ENCODE results near the gene APBA2. TPM values are rescaled to one million over a fixed set of nuclear protein-coding genes. Genes with fewer than 3 reads are reported as not detected.
"Not testable (repeated sequence)": the region's sequence is repeated elsewhere in the genome, so short reads cannot be mapped to it uniquely, and the experiment has no call there.

The APBA2 gene
- total and polyA plus RNA-seq, 2 donors: 6.7 to 15.3 TPM

- peaks cover 8 to 23% of the 10 kb centered on the region in 2 donors for H3K4me1 ChIP-seq (ENCODE audit: control insufficient read depth in 2 of 2, insufficient read depth in 2 of 2, low read length in 2 of 2)
- H3K27me3 ChIP-seq (ENCODE audit: control insufficient read depth in 2 of 2, insufficient read depth in 1 of 2, low read length in 1 of 2): peaks cover 14 to 32% of the 10 kb centered on the region in 2 donors
- peak overlapping the region; percentile 16 to 72 for H3K4me3 ChIP-seq (ENCODE audit: low read length in 2 of 2)
- WGBS: 31% methylated on average over 31 of the region's 31 CpGs
- no peaks in the 10 kb centered on the region for H3K36me3 ChIP-seq (ENCODE audit: control insufficient read depth in 2 of 2, insufficient read depth in 2 of 2, low read length in 1 of 2)
- peak overlapping the region in 1 of 2 donors; percentile 26 for H3K27ac ChIP-seq (ENCODE audit: low read depth in 1 of 2, low read length in 1 of 2)
- H3K9me3 ChIP-seq (ENCODE audit: control insufficient read depth in 2 of 2, insufficient read depth in 1 of 2, low read length in 1 of 2): no peaks in the 10 kb centered on the region
- no peak for DNase-seq (ENCODE audit: low read depth in 6 of 9, low spot score in 9 of 9)
Measured at GRCh38 chr15:28885128-28885629, 595 bp upstream of the APBA2 start.

DNA sequence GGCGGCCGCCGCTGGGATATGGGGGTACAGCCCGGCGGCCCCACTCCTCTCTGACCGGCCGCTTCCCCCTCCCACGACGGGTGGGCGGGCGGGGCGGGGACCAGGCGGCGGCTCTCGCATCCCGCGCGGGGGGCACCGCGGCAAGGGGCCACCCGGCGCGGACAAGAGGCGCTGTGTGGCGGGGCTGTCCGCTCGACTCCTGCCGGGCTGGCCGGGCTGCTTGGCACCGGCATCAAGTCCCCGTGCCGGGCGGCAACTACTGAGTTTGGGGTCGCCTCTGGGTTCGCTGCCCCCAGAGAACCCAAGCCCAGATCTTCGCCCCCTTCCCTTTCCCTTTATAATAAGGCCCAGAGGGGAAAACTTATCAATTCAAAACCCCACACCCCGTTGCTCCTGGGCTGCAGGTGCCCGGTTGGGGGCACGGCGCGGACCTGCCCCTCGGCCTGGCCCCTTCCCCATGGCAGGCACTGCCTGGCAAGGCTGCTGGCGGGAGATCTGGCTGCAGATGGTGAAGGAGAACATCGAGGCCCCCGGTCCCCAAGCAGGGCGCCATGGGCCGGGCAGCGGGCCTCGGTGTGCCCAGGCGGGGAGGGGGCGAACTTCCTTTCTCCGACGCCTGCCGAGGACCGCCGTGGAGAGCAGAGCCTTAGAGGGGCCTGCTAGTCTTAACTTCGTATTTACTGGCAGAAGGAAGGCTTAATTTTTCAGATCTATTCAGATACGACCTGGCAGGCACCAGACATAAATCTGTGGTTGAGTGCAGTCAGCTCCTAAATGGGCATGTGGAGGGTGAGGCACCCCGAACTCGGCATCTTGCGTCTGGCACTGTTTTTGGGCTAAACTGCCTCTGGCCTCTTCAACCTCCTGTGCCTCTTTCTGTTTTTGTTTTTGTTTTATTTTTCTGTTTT lies 911 bp downstream of the APBA2 start:
- Histone ChIP-seq H3K36me3 (ENCODE audit: control insufficient read depth in 2 of 2, insufficient read depth in 2 of 2, low read length in 1 of 2) (no peaks in the 10 kb centered on the region), H3K9me3 (ENCODE audit: control insufficient read depth in 2 of 2, insufficient read depth in 1 of 2, low read length in 1 of 2) (no peaks in the 10 kb centered on the region), H3K4me1 (ENCODE audit: control insufficient read depth in 2 of 2, insufficient read depth in 2 of 2, low read length in 2 of 2) (peaks cover 21 to 34% of the 10 kb centered on the region in 2 donors), H3K4me3 (ENCODE audit: low read length in 2 of 2) (peak overlapping the region; percentile 18 to 72), H3K27ac (ENCODE audit: low read depth in 1 of 2, low read length in 1 of 2) (no peak overlapping the region), H3K27me3 (ENCODE audit: control insufficient read depth in 2 of 2, insufficient read depth in 1 of 2, low read length in 1 of 2) (peaks cover 14 to 32% of the 10 kb centered on the region in 2 donors)
- WGBS: 15% methylated on average over 61 of the region's 61 CpGs
- DNase-seq (ENCODE audit: low read depth in 6 of 9, low spot score in 9 of 9): no peak

DNA sequence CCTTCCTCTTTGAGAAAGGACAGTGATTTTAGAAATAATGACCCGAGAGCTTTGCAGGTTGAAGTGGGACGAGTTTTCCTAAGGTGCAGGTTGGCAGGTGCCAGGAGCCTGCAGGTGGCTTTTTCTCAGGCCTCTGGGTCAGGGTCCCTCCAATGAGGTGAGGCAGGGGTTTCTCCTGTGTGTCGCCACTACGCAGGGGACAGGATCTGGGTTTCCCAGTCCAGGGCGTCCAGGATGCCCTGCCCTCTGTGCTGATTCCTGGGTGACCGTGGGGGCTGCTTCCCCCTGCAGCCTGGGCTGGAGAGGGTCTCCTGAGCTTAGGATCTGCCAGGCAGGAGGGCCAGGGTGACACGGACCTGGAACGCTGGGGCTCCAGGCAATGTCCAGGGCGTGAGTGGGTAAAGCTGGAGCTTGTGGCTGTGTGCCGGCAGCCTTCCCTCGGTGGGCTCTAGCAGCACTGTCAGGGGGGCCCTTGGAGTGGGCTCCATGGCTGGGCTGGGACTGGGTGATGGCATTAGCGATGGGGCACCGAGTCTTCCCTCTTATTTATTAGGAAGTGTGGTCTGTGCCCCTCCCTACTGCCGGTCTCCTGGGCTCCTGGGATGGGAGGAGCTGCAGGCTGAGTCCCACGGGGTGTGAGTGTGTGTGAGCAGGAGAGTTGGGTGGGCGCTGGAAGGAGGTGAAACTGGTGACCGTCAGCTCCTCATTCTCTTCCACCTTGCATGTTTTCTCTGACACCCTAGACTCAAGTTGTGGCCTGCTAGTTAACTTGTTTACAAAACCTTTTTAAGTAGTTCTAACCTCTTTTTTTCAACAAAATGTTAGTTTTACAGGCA lies 1.8 kb downstream of the APBA2 start:
- Histone ChIP-seq H3K36me3 (ENCODE audit: control insufficient read depth in 2 of 2, insufficient read depth in 2 of 2, low read length in 1 of 2) (no peaks in the 10 kb centered on the region), H3K4me1 (ENCODE audit: control insufficient read depth in 2 of 2, insufficient read depth in 2 of 2, low read length in 2 of 2) (peaks cover 21 to 34% of the 10 kb centered on the region in 2 donors), H3K27ac (ENCODE audit: low read depth in 1 of 2, low read length in 1 of 2) (no peak overlapping the region), H3K4me3 (ENCODE audit: low read length in 2 of 2) (no peak overlapping the region), H3K27me3 (ENCODE audit: control insufficient read depth in 2 of 2, insufficient read depth in 1 of 2, low read length in 1 of 2) (peaks cover 14 to 32% of the 10 kb centered on the region in 2 donors), H3K9me3 (ENCODE audit: control insufficient read depth in 2 of 2, insufficient read depth in 1 of 2, low read length in 1 of 2) (no peaks in the 10 kb centered on the region)
- DNase-seq (ENCODE audit: low read depth in 6 of 9, low spot score in 9 of 9): no peak
- WGBS: 84% methylated on average over 17 of the region's 17 CpGs

GRCh38 chr15:28888302-28888894 lies 2.6 kb downstream of the APBA2 start:
- no peak overlapping the region for H3K4me3 ChIP-seq (ENCODE audit: low read length in 2 of 2)
- DNase-seq (ENCODE audit: low read depth in 6 of 9, low spot score in 9 of 9): no peak
- H3K36me3 ChIP-seq (ENCODE audit: control insufficient read depth in 2 of 2, insufficient read depth in 2 of 2, low read length in 1 of 2): no peaks in the 10 kb centered on the region
- H3K9me3 ChIP-seq (ENCODE audit: control insufficient read depth in 2 of 2, insufficient read depth in 1 of 2, low read length in 1 of 2): no peaks in the 10 kb centered on the region
- H3K27me3 ChIP-seq (ENCODE audit: control insufficient read depth in 2 of 2, insufficient read depth in 1 of 2, low read length in 1 of 2): peaks cover 14 to 32% of the 10 kb centered on the region in 2 donors
- 93% methylated on average over 18 of the region's 18 CpGs for whole genome bisulfite sequencing
- H3K27ac ChIP-seq (ENCODE audit: low read depth in 1 of 2, low read length in 1 of 2): no peak overlapping the region
- peaks cover 21 to 34% of the 10 kb centered on the region in 2 donors for H3K4me1 ChIP-seq (ENCODE audit: control insufficient read depth in 2 of 2, insufficient read depth in 2 of 2, low read length in 2 of 2)

- 92% methylated on average over 10 of the region's 10 CpGs for WGBS
- Histone ChIP-seq H3K4me3 (ENCODE audit: low read length in 2 of 2) (no peak overlapping the region), H3K9me3 (ENCODE audit: control insufficient read depth in 2 of 2, insufficient read depth in 1 of 2, low read length in 1 of 2) (no peaks in the 10 kb centered on the region), H3K4me1 (ENCODE audit: control insufficient read depth in 2 of 2, insufficient read depth in 2 of 2, low read length in 2 of 2) (peaks cover 21 to 34% of the 10 kb centered on the region in 2 donors), H3K27ac (ENCODE audit: low read depth in 1 of 2, low read length in 1 of 2) (no peak overlapping the region), H3K36me3 (ENCODE audit: control insufficient read depth in 2 of 2, insufficient read depth in 2 of 2, low read length in 1 of 2) (no peaks in the 10 kb centered on the region), H3K27me3 (ENCODE audit: control insufficient read depth in 2 of 2, insufficient read depth in 1 of 2, low read length in 1 of 2) (peaks cover 14 to 32% of the 10 kb centered on the region in 2 donors)
- no peak for DNase-seq (ENCODE audit: low read depth in 6 of 9, low spot score in 9 of 9)
Measured at GRCh38 chr15:28888900-28889299, 3.1 kb downstream of the APBA2 start.

DNA sequence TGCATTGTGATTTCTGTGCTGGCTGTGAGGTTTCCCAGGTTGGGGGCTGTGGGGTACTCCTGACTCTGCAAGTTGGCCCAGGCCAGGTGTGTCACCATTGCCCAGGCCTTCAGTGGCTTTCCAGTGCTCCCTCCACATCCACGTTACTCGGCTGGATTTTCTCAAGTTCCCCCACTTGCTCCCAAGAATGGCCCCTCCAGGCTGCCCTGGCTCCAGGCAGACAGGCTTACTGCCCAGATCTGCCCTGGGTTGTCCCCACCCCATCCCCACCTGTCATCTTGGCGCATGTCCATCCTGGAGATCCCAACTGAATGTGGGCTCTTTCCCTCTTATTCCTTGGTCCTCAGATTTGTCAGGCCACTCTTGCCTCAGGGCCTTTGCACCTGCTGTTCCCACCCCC lies 3.6 kb downstream of the APBA2 start:
- Histone ChIP-seq H3K4me1 (ENCODE audit: control insufficient read depth in 2 of 2, insufficient read depth in 2 of 2, low read length in 2 of 2) (peaks cover 21 to 36% of the 10 kb centered on the region in 2 donors), H3K36me3 (ENCODE audit: control insufficient read depth in 2 of 2, insufficient read depth in 2 of 2, low read length in 1 of 2) (no peaks in the 10 kb centered on the region), H3K9me3 (ENCODE audit: control insufficient read depth in 2 of 2, insufficient read depth in 1 of 2, low read length in 1 of 2) (no peaks in the 10 kb centered on the region), H3K4me3 (ENCODE audit: low read length in 2 of 2) (no peak overlapping the region), H3K27ac (ENCODE audit: low read depth in 1 of 2, low read length in 1 of 2) (no peak overlapping the region), H3K27me3 (ENCODE audit: control insufficient read depth in 2 of 2, insufficient read depth in 1 of 2, low read length in 1 of 2) (peaks cover 13 to 30% of the 10 kb centered on the region in 2 donors)
- DNase-seq (ENCODE audit: low read depth in 6 of 9, low spot score in 9 of 9): no peak
- over 99% methylated on average over 3 of the region's 3 CpGs for WGBS

- H3K4me1 ChIP-seq (ENCODE audit: control insufficient read depth in 2 of 2, insufficient read depth in 2 of 2, low read length in 2 of 2): peaks cover 21 to 37% of the 10 kb centered on the region in 2 donors
- not testable (repeated sequence) for H3K36me3 ChIP-seq (ENCODE audit: control insufficient read depth in 2 of 2, insufficient read depth in 2 of 2, low read length in 1 of 2); H3K9me3 ChIP-seq (ENCODE audit: control insufficient read depth in 2 of 2, insufficient read depth in 1 of 2, low read length in 1 of 2); DNase-seq (ENCODE audit: low read depth in 6 of 9, low spot score in 9 of 9); H3K4me3 ChIP-seq (ENCODE audit: low read length in 2 of 2)
- peaks cover 8 to 25% of the 10 kb centered on the region in 2 donors for H3K27me3 ChIP-seq (ENCODE audit: control insufficient read depth in 2 of 2, insufficient read depth in 1 of 2, low read length in 1 of 2)
- peak overlapping the region in 1 of 2 donors; percentile 75 for H3K27ac ChIP-seq (ENCODE audit: low read depth in 1 of 2, low read length in 1 of 2)
- WGBS: 88% methylated on average over 6 of the region's 6 CpGs
Measured at GRCh38 chr15:28889871-28890270, 4.1 kb downstream of the APBA2 start.

- peaks cover 21 to 35% of the 10 kb centered on the region in 2 donors for H3K4me1 ChIP-seq (ENCODE audit: control insufficient read depth in 2 of 2, insufficient read depth in 2 of 2, low read length in 2 of 2)
- peaks cover 6 to 21% of the 10 kb centered on the region in 2 donors for H3K27me3 ChIP-seq (ENCODE audit: control insufficient read depth in 2 of 2, insufficient read depth in 1 of 2, low read length in 1 of 2)
- not testable (repeated sequence) for DNase-seq (ENCODE audit: low read depth in 6 of 9, low spot score in 9 of 9); H3K9me3 ChIP-seq (ENCODE audit: control insufficient read depth in 2 of 2, insufficient read depth in 1 of 2, low read length in 1 of 2); H3K4me3 ChIP-seq (ENCODE audit: low read length in 2 of 2); H3K36me3 ChIP-seq (ENCODE audit: control insufficient read depth in 2 of 2, insufficient read depth in 2 of 2, low read length in 1 of 2)
- peak overlapping the region; percentile 55 to 75 for H3K27ac ChIP-seq (ENCODE audit: low read depth in 1 of 2, low read length in 1 of 2)
- WGBS: 97% methylated on average over 4 of the region's 4 CpGs
Measured at GRCh38 chr15:28890291-28890690, 4.5 kb downstream of the APBA2 start.
